Measurements from ENCODE around the gene RTBDN. TPM values are rescaled to one million over a fixed set of nuclear protein-coding genes. Genes with fewer than 3 reads are reported as not detected.

Gene RTBDN
- total RNA-seq, 6 experiments from 2014 or later: not detected

GRCh38 chr19:12836529-12836863 lies 2.1 kb upstream of the RTBDN start:
- no peaks in the 10 kb centered on the region for H3K9me3 ChIP-seq

GRCh38 chr19:12834976-12835757 lies 788 bp upstream of the RTBDN start:
- no peak for DNase-seq
- intact Hi-C loops (cut with DNase I): no loop called here
- Histone ChIP-seq H3K9me3 (no peaks in the 10 kb centered on the region), H3K36me3 (no peaks in the 10 kb centered on the region), H3K4me1 (peaks cover 0 to 3% (median 0%) of the 10 kb centered on the region in 4 donors), H3K4me3 (no peak overlapping the region), H3K27ac (no peak overlapping the region), H3K27me3 (peaks cover 0 to 27% of the 10 kb centered on the region in 2 donors)
- TF ChIP-seq CTCF (IDR thresholded peaks at IDR 0.05) (no peak), POLR2A (IDR thresholded peaks at IDR 0.05) (no peak)
- ATAC-seq: peak in 1 of 4 donors; percentile 34
- 5% methylated on average over 8 of the region's 39 CpGs for WGBS (ENCODE audit: insufficient coverage, low coverage, low lambda C conversion rate, missing lambda C conversion rate)

More at GRCh38 chr19:12836529-12836863, 2.1 kb upstream of the RTBDN start:
- Histone ChIP-seq H3K36me3 (no peaks in the 10 kb centered on the region), H3K4me3 (no peak overlapping the region), H3K4me1 (peaks cover 0 to 3% (median 0%) of the 10 kb centered on the region in 4 donors), H3K27ac (no peak overlapping the region), H3K27me3 (peaks cover 0 to 33% of the 10 kb centered on the region in 2 donors)
- 10% methylated on average over 2 of the region's 6 CpGs for WGBS (ENCODE audit: insufficient coverage, low coverage, low lambda C conversion rate, missing lambda C conversion rate)
- TF ChIP-seq CTCF (IDR thresholded peaks at IDR 0.05) (no peak), POLR2A (IDR thresholded peaks at IDR 0.05) (no peak)
- intact Hi-C loops (cut with DNase I): no loop called here
- no peak for DNase-seq
- ATAC-seq: no peak

- H3K27me3 ChIP-seq: peaks cover 0 to 27% of the 10 kb centered on the region in 2 donors
- DNase-seq (no peak), ATAC-seq (peak in 3 of 4 donors; percentile 6 to 21 (median 15))
- H3K36me3 ChIP-seq: no peaks in the 10 kb centered on the region
- no peak for TF ChIP-seq CTCF (IDR thresholded peaks at IDR 0.05)
- TF ChIP-seq POLR2A (IDR thresholded peaks at IDR 0.05): no peak
- peaks cover 0 to 3% (median 0%) of the 10 kb centered on the region in 4 donors for H3K4me1 ChIP-seq
- 2% methylated on average over 44 of the region's 87 CpGs for WGBS (ENCODE audit: insufficient coverage, low coverage, low lambda C conversion rate, missing lambda C conversion rate)
- peak overlapping the region in 2 of 3 donors; percentile 7 to 12 for H3K4me3 ChIP-seq
- no peaks in the 10 kb centered on the region for H3K9me3 ChIP-seq
- H3K27ac ChIP-seq: no peak overlapping the region
- intact Hi-C loops (cut with DNase I): no loop called here
Observed at GRCh38 chr19:12833738-12834565, 427 bp downstream of the RTBDN start.

GRCh38 chr19:12833418-12833737 lies 1.0 kb downstream of the RTBDN start:
- Histone ChIP-seq H3K27ac (no peak overlapping the region), H3K4me1 (peaks cover 0 to 5% (median 0%) of the 10 kb centered on the region in 4 donors), H3K36me3 (no peaks in the 10 kb centered on the region), H3K4me3 (no peak overlapping the region), H3K9me3 (no peaks in the 10 kb centered on the region), H3K27me3 (peaks cover 0 to 30% of the 10 kb centered on the region in 2 donors)
- 0% methylated on average over 1 of the region's 5 CpGs for WGBS (ENCODE audit: insufficient coverage, low coverage, low lambda C conversion rate, missing lambda C conversion rate)
- no peak for TF ChIP-seq POLR2A (IDR thresholded peaks at IDR 0.05)
- TF ChIP-seq CTCF (IDR thresholded peaks at IDR 0.05): no peak
- intact Hi-C loops (cut with DNase I): no loop called here
- DNase-seq (no peak), ATAC-seq (no peak)
